Vagina (tissue), 2 donors: ENCODE measurements around the gene SEMA3A. TPM values are rescaled to one million over a fixed set of nuclear protein-coding genes. Genes with fewer than 3 reads are reported as not detected.
"Not testable (repeated sequence)": the region's sequence is repeated elsewhere in the genome, so short reads cannot be mapped to it uniquely, and the experiment has no call there.

ENCODE experiments used
- DNase-seq, 2 donors: peaks; one replicate each; pipeline ENCODE4 v3.0.0-alpha.2; 2017; ENCODE audit errors: extremely low spot score in 2 of 2
- H3K27ac ChIP-seq: fragments of 200-600 bp; sonication (generic); one replicate; pipeline ENCODE4 v1.5.1; 2019
- H3K27me3 ChIP-seq: fragments of 200-600 bp; sonication (generic); one replicate; pipeline ENCODE4 v1.5.1; 2019
- H3K36me3 ChIP-seq, 2 donors: fragments of 200-600 bp; sonication (generic); one replicate each; pipeline ENCODE4 v1.5.1; 2017 to 2019
- H3K4me1 ChIP-seq: fragments of 200-600 bp; sonication (generic); one replicate; pipeline ENCODE4 v1.5.1; 2019
- H3K4me3 ChIP-seq, 2 donors: fragments of 200-600 bp; sonication (generic); 1 replicate in 1 of 2; 2 replicates in 1 of 2; pipeline ENCODE4 v1.5.1; 2016 to 2019
- H3K9me3 ChIP-seq: fragments of 200-600 bp; sonication (generic); one replicate; pipeline ENCODE4 v1.5.1; 2019
- CTCF ChIP-seq, 3 experiments: fragments of 450-650 bp in 2 of 3; fragments of 200-600 bp in 1 of 3; sonication (generic) in 1 of 3; IDR thresholded peaks; one replicate each; pipeline ENCODE4 v1.5.1; 2017 to 2019; ENCODE audit warnings: antibody characterized with exemption in 3 of 3, mild to moderate bottlenecking in 2 of 3, moderate library complexity in 2 of 3
- POLR2A ChIP-seq, 2 donors: fragments of 450-650 bp; IDR thresholded peaks; one replicate each; pipeline ENCODE4 v1.6.1; 2017; ENCODE audit warnings: antibody characterized with exemption in 2 of 2, mild to moderate bottlenecking in 2 of 2, moderate library complexity in 2 of 2
- POLR2AphosphoS5 ChIP-seq, 2 donors: sonication (generic); formaldehyde crosslinking; IDR thresholded peaks; one replicate each; pipeline ENCODE4 v1.9.0; 2017; ENCODE audit warnings: antibody characterized with exemption in 2 of 2, mild to moderate bottlenecking in 2 of 2, low read depth in 1 of 2; ENCODE audit not compliant: insufficient read depth in 1 of 2
- intact Hi-C: fragments of 100-400 bp; cut with DNase I; formaldehyde crosslinking; loops from one replicate; pipeline ENCODE4 v1.15.1; 2023
- total RNA-seq: library from RNA; depleted of rRNA; stranded (reverse); fragments of >200 nt; gene quantifications from one replicate; pipeline ENCODE4 v1.2.3, GENCODE V29; 2016

SEMA3A gene
- total RNA-seq, 1 donor from 2014 or later, result 3.4 TPM

GRCh38 chr7:84069033-84069432 is 125.6 kb downstream of the SEMA3A start:
- H3K4me3 ChIP-seq, result no peak overlapping the region
- H3K4me1 ChIP-seq, result no peaks in the 10 kb centered on the region
- no peaks in the 10 kb centered on the region for H3K9me3 ChIP-seq
- intact Hi-C loops, result no loop called here
- no peak for TF ChIP-seq CTCF (IDR thresholded peaks at IDR 0.05)
- TF ChIP-seq POLR2AphosphoS5 (IDR thresholded peaks at IDR 0.05; ENCODE audit: insufficient read depth in 1 of 2, low read depth in 1 of 2), result no peak
- no peak for TF ChIP-seq POLR2A (IDR thresholded peaks at IDR 0.05)
- no peaks in the 10 kb centered on the region for H3K27me3 ChIP-seq
- DNase-seq, result no peak
- no peak overlapping the region for H3K27ac ChIP-seq
- no peaks in the 10 kb centered on the region for H3K36me3 ChIP-seq

- H3K4me3 ChIP-seq, H3K9me3 ChIP-seq, intact Hi-C loops, H3K27ac ChIP-seq, DNase-seq, H3K36me3 ChIP-seq, H3K27me3 ChIP-seq, H3K4me1 ChIP-seq: not testable (repeated sequence)
Measured at GRCh38 chr7:84062489-84062901, 132.1 kb downstream of the SEMA3A start.

- Histone ChIP-seq H3K27ac (no peak overlapping the region), H3K4me3 (no peak overlapping the region), H3K4me1 (no peaks in the 10 kb centered on the region), H3K9me3 (no peaks in the 10 kb centered on the region), H3K36me3 (no peaks in the 10 kb centered on the region), H3K27me3 (no peaks in the 10 kb centered on the region)
- intact Hi-C loops, result no loop called here
- no peak for TF ChIP-seq POLR2A (IDR thresholded peaks at IDR 0.05)
- TF ChIP-seq POLR2AphosphoS5 (IDR thresholded peaks at IDR 0.05; ENCODE audit: insufficient read depth in 1 of 2, low read depth in 1 of 2), result no peak
- TF ChIP-seq CTCF (IDR thresholded peaks at IDR 0.05), result no peak
- DNase-seq, result no peak
Measured at GRCh38 chr7:84060760-84061261, 133.8 kb downstream of the SEMA3A start.

GRCh38 chr7:84060000-84060399 is 134.6 kb downstream of the SEMA3A start:
- no peaks in the 10 kb centered on the region for H3K36me3 ChIP-seq
- no peak for DNase-seq
- intact Hi-C loops, result no loop called here
- H3K27ac ChIP-seq, result no peak overlapping the region
- no peak for TF ChIP-seq CTCF (IDR thresholded peaks at IDR 0.05)
- TF ChIP-seq POLR2A (IDR thresholded peaks at IDR 0.05), result no peak
- no peak for TF ChIP-seq POLR2AphosphoS5 (IDR thresholded peaks at IDR 0.05; ENCODE audit: insufficient read depth in 1 of 2, low read depth in 1 of 2)
- no peaks in the 10 kb centered on the region for H3K4me1 ChIP-seq
- no peak overlapping the region for H3K4me3 ChIP-seq
- H3K27me3 ChIP-seq, result no peaks in the 10 kb centered on the region
- H3K9me3 ChIP-seq, result no peaks in the 10 kb centered on the region

GRCh38 chr7:84058311-84059076 is 136.1 kb downstream of the SEMA3A start:
- Histone ChIP-seq H3K4me3 (no peak overlapping the region), H3K27ac (no peak overlapping the region), H3K4me1 (no peaks in the 10 kb centered on the region), H3K36me3 (no peaks in the 10 kb centered on the region), H3K27me3 (no peaks in the 10 kb centered on the region), H3K9me3 (no peaks in the 10 kb centered on the region)
- intact Hi-C loops, result no loop called here
- TF ChIP-seq CTCF (IDR thresholded peaks at IDR 0.05), result no peak
- no peak for TF ChIP-seq POLR2AphosphoS5 (IDR thresholded peaks at IDR 0.05; ENCODE audit: insufficient read depth in 1 of 2, low read depth in 1 of 2)
- TF ChIP-seq POLR2A (IDR thresholded peaks at IDR 0.05), result no peak
- DNase-seq, result no peak
